Activated CD4-positive, alpha-beta T cell treated with anti-CD3 and anti-CD28 coated beads, Interleukin-2, Interleukin-6, amounts not matched to agents 100 ng/mL and 50 ng/mL, durations not matched to agents 16 hours and 8 hours (primary cell): ENCODE results near the gene PIP4P1.
"Not testable (repeated sequence)": the region's sequence is repeated elsewhere in the genome, so short reads cannot be mapped to it uniquely, and the experiment has no call there.

Experiments
- DNase-seq: peaks from one replicate; pipeline ENCODE4 v3.0.0-alpha.2; 2020

PIP4P1 gene

GRCh38 chr14:20472536-20473169 lies 11.4 kb upstream of the PIP4P1 start:
- DNase-seq, result no peak

- DNase-seq, result peak; percentile 23
Measured at GRCh38 chr14:20470603-20470901, 9.3 kb upstream of the PIP4P1 start.

GRCh38 chr14:20469890-20470602 lies 8.8 kb upstream of the PIP4P1 start:
- peak; percentile 87 for DNase-seq

- peak; percentile 97 for DNase-seq
Measured at GRCh38 chr14:20469242-20469889, 8.1 kb upstream of the PIP4P1 start, which contains the start of gene PNP. Gene PNP (plus strand): TSS chr14:20469406. CDS start chr14:20469525, 119 bp downstream.

- DNase-seq, result no peak
Measured at GRCh38 chr14:20468764-20469241, 7.6 kb upstream of the PIP4P1 start.

GRCh38 chr14:20460458-20461224 lies 593 bp downstream of the PIP4P1 start:
- peak; percentile 40 for DNase-seq

GRCh38 chr14:20458031-20458789 lies 3.0 kb downstream of the PIP4P1 start:
- no peak for DNase-seq

- DNase-seq, result no peak
Measured at GRCh38 chr14:20456971-20457370, 4.3 kb downstream of the PIP4P1 start.

- DNase-seq, result peak; percentile 83
Measured at GRCh38 chr14:20455355-20456300, 5.6 kb downstream of the PIP4P1 start.

- DNase-seq, result peak; percentile 99
Measured at GRCh38 chr14:20454516-20455354, 6.5 kb downstream of the PIP4P1 start, which contains the start of the genes APEX1 and OSGEP. Gene APEX1 (plus strand): TSS chr14:20455226. CDS start chr14:20455646, 420 bp downstream. Gene OSGEP (minus strand): TSS chr14:20454812. CDS start chr14:20454683, 129 bp downstream.

GRCh38 chr14:20452831-20453230 lies 8.4 kb downstream of the PIP4P1 start:
- DNase-seq, result not testable (repeated sequence)

GRCh38 chr14:20446889-20447288 lies 14.3 kb downstream of the PIP4P1 start:
- no peak for DNase-seq

GRCh38 chr14:20443650-20444049 lies 17.6 kb downstream of the PIP4P1 start:
- not testable (repeated sequence) for DNase-seq

GRCh38 chr14:20441461-20441860 lies 19.8 kb downstream of the PIP4P1 start:
- no peak for DNase-seq

- peak; percentile 40 for DNase-seq
Measured at GRCh38 chr14:20440882-20441281, 20.4 kb downstream of the PIP4P1 start.

- no peak for DNase-seq
Measured at GRCh38 chr14:20440465-20440864, 20.8 kb downstream of the PIP4P1 start.

- DNase-seq, result no peak
Measured at GRCh38 chr14:20438664-20439063, 22.6 kb downstream of the PIP4P1 start.

GRCh38 chr14:20436363-20436755 lies 24.9 kb downstream of the PIP4P1 start:
- no peak for DNase-seq

- DNase-seq, result no peak
Measured at GRCh38 chr14:20435582-20436362, 25.5 kb downstream of the PIP4P1 start, which contains the start of gene KLHL33. Gene KLHL33 (minus strand): TSS chr14:20436166. CDS start chr14:20435811, 355 bp downstream.
